GM12865 (cell line): ENCODE results near the gene EIF3L.

ENCODE experiments used
- DNase-seq: peaks from one replicate; pipeline ENCODE4 v3.0.0; 2010; ENCODE audit warnings: low read depth
- H3K4me3 ChIP-seq: 2 replicates; pipeline ENCODE4 v1.5.1; 2011; ENCODE audit warnings: mild to moderate bottlenecking, low read depth, low read length, control low read depth
- CTCF ChIP-seq: IDR thresholded peaks from 2 replicates; pipeline ENCODE4 v1.5.1; 2011; ENCODE audit warnings: low read length, control low read depth, low read depth, inconsistent platforms; ENCODE audit not compliant: insufficient read depth; ENCODE audit errors: missing control alignments

Gene EIF3L

GRCh38 chr22:37824674-37825641 is 24.3 kb upstream of the EIF3L start:
- DNase-seq = peak; percentile 60
- TF ChIP-seq CTCF = peak; percentile 17
- H3K4me3 ChIP-seq = peak overlapping the region; percentile 43

GRCh38 chr22:37827056-37827455 is 22.2 kb upstream of the EIF3L start:
- TF ChIP-seq CTCF = no peak
- no peak overlapping the region for H3K4me3 ChIP-seq
- no peak for DNase-seq

GRCh38 chr22:37830093-37830842 is 19.0 kb upstream of the EIF3L start:
- no peak overlapping the region for H3K4me3 ChIP-seq
- TF ChIP-seq CTCF = no peak
- no peak for DNase-seq

GRCh38 chr22:37831472-37831871 is 17.7 kb upstream of the EIF3L start:
- DNase-seq = no peak
- TF ChIP-seq CTCF = no peak
- H3K4me3 ChIP-seq = no peak overlapping the region

GRCh38 chr22:37832022-37832857 is 17.0 kb upstream of the EIF3L start:
- no peak for TF ChIP-seq CTCF

GRCh38 chr22:37842015-37842793 is 7.0 kb upstream of the EIF3L start:
- H3K4me3 ChIP-seq = no peak overlapping the region
- TF ChIP-seq CTCF = no peak
- DNase-seq = no peak

More at GRCh38 chr22:37832022-37832857, 17.0 kb upstream of the EIF3L start:
- DNase-seq = no peak
- H3K4me3 ChIP-seq = no peak overlapping the region
